ENCODE data around the gene B3GAT1.
"Not testable (repeated sequence)": the region's sequence is repeated elsewhere in the genome, so short reads cannot be mapped to it uniquely, and the experiment has no call there.

DNA sequence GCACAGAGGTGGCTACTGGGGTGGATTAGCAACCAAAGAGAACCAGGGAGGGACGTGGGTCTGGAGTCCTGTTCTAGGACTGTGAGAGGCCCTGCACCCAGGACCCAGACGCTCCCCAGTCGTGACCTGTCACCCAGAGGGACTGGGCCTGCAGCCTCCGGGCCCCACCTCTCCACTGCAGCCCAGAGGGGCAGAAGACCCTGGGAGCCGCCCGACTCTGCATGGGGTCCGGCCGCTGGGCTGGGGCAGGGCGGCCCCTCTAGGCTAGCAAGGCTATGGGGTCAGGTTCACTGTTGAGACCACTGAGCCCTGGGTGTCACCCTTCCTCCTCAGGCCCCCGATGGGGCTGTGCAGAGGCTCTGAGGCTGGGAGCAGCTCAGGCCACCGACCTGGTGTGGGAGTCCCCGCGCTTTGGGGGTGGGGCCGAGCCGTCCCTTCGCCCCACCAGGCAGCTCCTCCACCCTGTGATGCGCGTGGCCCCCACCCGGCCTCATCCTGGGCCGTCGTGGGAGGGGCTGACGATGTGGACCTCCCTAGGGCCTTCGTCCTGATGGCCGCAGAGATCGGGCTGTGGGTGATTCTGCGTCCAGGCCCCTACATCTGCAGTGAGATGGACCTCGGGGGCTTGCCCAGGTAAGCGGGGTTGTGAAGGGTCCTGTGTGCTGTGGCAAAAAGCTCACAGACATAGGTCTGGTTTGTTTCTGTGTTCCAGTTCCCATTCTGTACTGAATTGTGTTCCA lies 67.4 kb downstream of the B3GAT1 start:
- TF ChIP-seq, protein P1, sequence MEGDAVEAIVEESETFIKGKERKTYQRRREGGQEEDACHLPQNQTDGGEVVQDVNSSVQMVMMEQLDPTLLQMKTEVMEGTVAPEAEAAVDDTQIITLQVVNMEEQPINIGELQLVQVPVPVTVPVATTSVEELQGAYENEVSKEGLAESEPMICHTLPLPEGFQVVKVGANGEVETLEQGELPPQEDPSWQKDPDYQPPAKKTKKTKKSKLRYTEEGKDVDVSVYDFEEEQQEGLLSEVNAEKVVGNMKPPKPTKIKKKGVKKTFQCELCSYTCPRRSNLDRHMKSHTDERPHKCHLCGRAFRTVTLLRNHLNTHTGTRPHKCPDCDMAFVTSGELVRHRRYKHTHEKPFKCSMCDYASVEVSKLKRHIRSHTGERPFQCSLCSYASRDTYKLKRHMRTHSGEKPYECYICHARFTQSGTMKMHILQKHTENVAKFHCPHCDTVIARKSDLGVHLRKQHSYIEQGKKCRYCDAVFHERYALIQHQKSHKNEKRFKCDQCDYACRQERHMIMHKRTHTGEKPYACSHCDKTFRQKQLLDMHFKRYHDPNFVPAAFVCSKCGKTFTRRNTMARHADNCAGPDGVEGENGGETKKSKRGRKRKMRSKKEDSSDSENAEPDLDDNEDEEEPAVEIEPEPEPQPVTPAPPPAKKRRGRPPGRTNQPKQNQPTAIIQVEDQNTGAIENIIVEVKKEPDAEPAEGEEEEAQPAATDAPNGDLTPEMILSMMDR (IDR thresholded peaks at IDR 0.05) = not testable (repeated sequence)
- not testable (repeated sequence) for TF ChIP-seq ZFX (IDR thresholded peaks at IDR 0.05; ENCODE audit: borderline replicate concordance)
